ENCODE data around the gene HOMER2. TPM values are rescaled to one million over a fixed set of nuclear protein-coding genes. Genes with fewer than 3 reads are reported as not detected.

Gene HOMER2
- total and polyA plus RNA-seq, 2 of the 13 experiments (the other 11 are each of a cell fraction or from before 2014, with no cell fraction given), result 12.9 to 14.1 TPM

GRCh38 chr15:82985688-82986441 lies 33.3 kb upstream of the HOMER2 start, which contains the start of gene RAMAC (continued):
- TF ChIP-seq ARHGAP35 (CRISPR knock-in tag; IDR thresholded peaks at IDR 0.05; ENCODE audit: borderline replicate concordance) (peak; percentile 89; the same call in 1 of the 2 replicates), POLR2AphosphoS5 (IDR thresholded peaks at IDR 0.05; ENCODE audit: low read depth, low read length) (peak; percentile 88), ETV5 (CRISPR knock-in tag; IDR thresholded peaks at IDR 0.05; ENCODE audit: borderline replicate concordance) (peak; percentile 78), HHEX (CRISPR knock-in tag; IDR thresholded peaks at IDR 0.05) (no peak), XBP1 (CRISPR knock-in tag; IDR thresholded peaks at IDR 0.05) (no peak), HOXA5 (CRISPR knock-in tag; IDR thresholded peaks at IDR 0.05) (peak; percentile 39; the same call in 1 of the 2 replicates), ZSCAN20 (CRISPR knock-in tag; IDR thresholded peaks at IDR 0.05; ENCODE audit: borderline replicate concordance) (no peak; the same call in 1 of the 2 replicates), ZSCAN30 (CRISPR knock-in tag; IDR thresholded peaks at IDR 0.05) (peak; percentile 68; the same call in 1 of the 2 replicates), MIER2 (CRISPR knock-in tag; IDR thresholded peaks at IDR 0.05) (peak; percentile 63; the same call in 1 of the 2 replicates), RXRA (CRISPR knock-in tag; IDR thresholded peaks at IDR 0.05) (peak; percentile 62), ZNF160 (CRISPR knock-in tag; IDR thresholded peaks at IDR 0.05) (peak; percentile 32; the same call in 1 of the 2 replicates), GZF1 (CRISPR knock-in tag; IDR thresholded peaks at IDR 0.05) (no peak), ATF7 (IDR thresholded peaks at IDR 0.05) (no peak), ATF7 (CRISPR knock-in tag; IDR thresholded peaks at IDR 0.05) (no peak), ZNF281 (CRISPR knock-in tag; IDR thresholded peaks at IDR 0.05; ENCODE audit: borderline replicate concordance) (peak; percentile 12; the same call in 1 of the 2 replicates), SMAD3 (CRISPR knock-in tag; IDR thresholded peaks at IDR 0.05) (peak; percentile 84; the same call in 1 of the 2 replicates), RBM22 (optimal IDR thresholded peaks at IDR 0.05; ENCODE audit: low read length) (no peak), RFX5 (IDR thresholded peaks at IDR 0.05; ENCODE audit: low read depth, low read length) (no peak), EZH2 (conservative IDR thresholded peaks at IDR 0.05; ENCODE audit: low read depth, low read length) (no peak), RORA (CRISPR knock-in tag; IDR thresholded peaks at IDR 0.05) (no peak), FOXK1 (CRISPR knock-in tag; IDR thresholded peaks at IDR 0.05; ENCODE audit: borderline replicate concordance, low read depth) (no peak; the same call in 1 of the 2 replicates)
- TF ChIP-seq, protein P1, sequence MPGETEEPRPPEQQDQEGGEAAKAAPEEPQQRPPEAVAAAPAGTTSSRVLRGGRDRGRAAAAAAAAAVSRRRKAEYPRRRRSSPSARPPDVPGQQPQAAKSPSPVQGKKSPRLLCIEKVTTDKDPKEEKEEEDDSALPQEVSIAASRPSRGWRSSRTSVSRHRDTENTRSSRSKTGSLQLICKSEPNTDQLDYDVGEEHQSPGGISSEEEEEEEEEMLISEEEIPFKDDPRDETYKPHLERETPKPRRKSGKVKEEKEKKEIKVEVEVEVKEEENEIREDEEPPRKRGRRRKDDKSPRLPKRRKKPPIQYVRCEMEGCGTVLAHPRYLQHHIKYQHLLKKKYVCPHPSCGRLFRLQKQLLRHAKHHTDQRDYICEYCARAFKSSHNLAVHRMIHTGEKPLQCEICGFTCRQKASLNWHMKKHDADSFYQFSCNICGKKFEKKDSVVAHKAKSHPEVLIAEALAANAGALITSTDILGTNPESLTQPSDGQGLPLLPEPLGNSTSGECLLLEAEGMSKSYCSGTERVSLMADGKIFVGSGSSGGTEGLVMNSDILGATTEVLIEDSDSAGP (CRISPR knock-in tag; IDR thresholded peaks at IDR 0.05; ENCODE audit: borderline replicate concordance), result peak; percentile 84; the same call in 1 of the 2 replicates
- TF ChIP-seq, protein P2, sequence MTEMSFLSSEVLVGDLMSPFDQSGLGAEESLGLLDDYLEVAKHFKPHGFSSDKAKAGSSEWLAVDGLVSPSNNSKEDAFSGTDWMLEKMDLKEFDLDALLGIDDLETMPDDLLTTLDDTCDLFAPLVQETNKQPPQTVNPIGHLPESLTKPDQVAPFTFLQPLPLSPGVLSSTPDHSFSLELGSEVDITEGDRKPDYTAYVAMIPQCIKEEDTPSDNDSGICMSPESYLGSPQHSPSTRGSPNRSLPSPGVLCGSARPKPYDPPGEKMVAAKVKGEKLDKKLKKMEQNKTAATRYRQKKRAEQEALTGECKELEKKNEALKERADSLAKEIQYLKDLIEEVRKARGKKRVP (CRISPR knock-in tag; IDR thresholded peaks at IDR 0.05), result peak in 1 of 2 experiments; percentile 74; a peak in 2 of 4 replicates
- TF ChIP-seq, protein P3, sequence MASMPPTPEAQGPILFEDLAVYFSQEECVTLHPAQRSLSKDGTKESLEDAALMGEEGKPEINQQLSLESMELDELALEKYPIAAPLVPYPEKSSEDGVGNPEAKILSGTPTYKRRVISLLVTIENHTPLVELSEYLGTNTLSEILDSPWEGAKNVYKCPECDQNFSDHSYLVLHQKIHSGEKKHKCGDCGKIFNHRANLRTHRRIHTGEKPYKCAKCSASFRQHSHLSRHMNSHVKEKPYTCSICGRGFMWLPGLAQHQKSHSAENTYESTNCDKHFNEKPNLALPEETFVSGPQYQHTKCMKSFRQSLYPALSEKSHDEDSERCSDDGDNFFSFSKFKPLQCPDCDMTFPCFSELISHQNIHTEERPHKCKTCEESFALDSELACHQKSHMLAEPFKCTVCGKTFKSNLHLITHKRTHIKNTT (CRISPR knock-in tag; IDR thresholded peaks at IDR 0.05), result no peak
